ENCODE measurements around the gene FOXI1.

DNA sequence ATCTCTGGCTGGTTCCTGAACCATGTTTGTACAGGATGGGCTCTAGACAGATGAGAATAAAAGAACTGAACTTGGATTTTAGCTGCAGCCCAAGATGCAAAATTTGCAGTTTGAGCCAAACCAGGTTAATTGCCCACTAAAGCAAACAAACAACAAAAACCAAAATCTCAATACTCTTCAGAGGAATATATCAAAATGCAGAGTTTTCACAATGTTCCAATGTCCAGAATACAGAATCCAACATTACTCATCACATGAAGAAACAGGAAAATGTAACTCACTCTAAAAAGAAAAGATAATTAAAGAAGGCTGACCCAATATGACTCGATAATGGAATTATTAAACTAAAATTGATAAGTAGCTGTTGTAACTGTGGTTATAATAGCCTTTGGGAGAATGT lies 20.4 kb downstream of the FOXI1 start:
- TF ChIP-seq CTBP1 (IDR thresholded peaks at IDR 0.05; ENCODE audit: borderline replicate concordance) = no peak
- no peak for TF ChIP-seq BHLHE40 (IDR thresholded peaks at IDR 0.05; ENCODE audit: borderline replicate concordance)
- no peak for TF ChIP-seq SP1 (IDR thresholded peaks at IDR 0.05)
- TF ChIP-seq L3MBTL2 (conservative IDR thresholded peaks at IDR 0.05) = no peak
- no peak for TF ChIP-seq FOXM1 (IDR thresholded peaks at IDR 0.05; ENCODE audit: borderline replicate concordance)
- TF ChIP-seq ELF4 (IDR thresholded peaks at IDR 0.05) = no peak
- no peak for TF ChIP-seq FOXA1 (IDR thresholded peaks at IDR 0.05)
- no peak for TF ChIP-seq SUZ12 (IDR thresholded peaks at IDR 0.05)
- TF ChIP-seq TARDBP (IDR thresholded peaks at IDR 0.05) = no peak
- no peak for TF ChIP-seq FOXK2 (IDR thresholded peaks at IDR 0.05)
- no peak for TF ChIP-seq NFRKB (IDR thresholded peaks at IDR 0.05)
- no peak for TF ChIP-seq ARNT (IDR thresholded peaks at IDR 0.05)
- TF ChIP-seq, protein P1, sequence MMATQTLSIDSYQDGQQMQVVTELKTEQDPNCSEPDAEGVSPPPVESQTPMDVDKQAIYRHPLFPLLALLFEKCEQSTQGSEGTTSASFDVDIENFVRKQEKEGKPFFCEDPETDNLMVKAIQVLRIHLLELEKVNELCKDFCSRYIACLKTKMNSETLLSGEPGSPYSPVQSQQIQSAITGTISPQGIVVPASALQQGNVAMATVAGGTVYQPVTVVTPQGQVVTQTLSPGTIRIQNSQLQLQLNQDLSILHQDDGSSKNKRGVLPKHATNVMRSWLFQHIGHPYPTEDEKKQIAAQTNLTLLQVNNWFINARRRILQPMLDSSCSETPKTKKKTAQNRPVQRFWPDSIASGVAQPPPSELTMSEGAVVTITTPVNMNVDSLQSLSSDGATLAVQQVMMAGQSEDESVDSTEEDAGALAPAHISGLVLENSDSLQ (IDR thresholded peaks at IDR 0.05) = no peak
